Measurements from ENCODE around the gene ASPN. TPM values are rescaled to one million over a fixed set of nuclear protein-coding genes. Genes with fewer than 3 reads are reported as not detected.

ASPN gene
- polyA plus RNA-seq, 1 donor from 2014 or later: 0.35 TPM

GRCh38 chr9:92463387-92463786 lies 18.9 kb downstream of the ASPN start:
- no peak overlapping the region for H3K4me2 ChIP-seq (ENCODE audit: low read length)
- H3K36me3 ChIP-seq (ENCODE audit: insufficient read depth, low read length): no peaks in the 10 kb centered on the region
- no peak overlapping the region for H3K4me3 ChIP-seq (ENCODE audit: low read length)
- no peaks in the 10 kb centered on the region for H3K79me2 ChIP-seq (replicated peaks; ENCODE audit: insufficient read depth, low read length)
- no peaks in the 10 kb centered on the region for H3K9me3 ChIP-seq (ENCODE audit: low read length)
- no peaks in the 10 kb centered on the region for H4K20me1 ChIP-seq (ENCODE audit: insufficient read depth)
- no peaks in the 10 kb centered on the region for H3K27me3 ChIP-seq (ENCODE audit: insufficient read depth, low read depth, low read length)
- no peaks in the 10 kb centered on the region for H3F3A ChIP-seq (ENCODE audit: insufficient read depth, low read length, poor library complexity, severe bottlenecking)
- TF ChIP-seq MXI1 (conservative IDR thresholded peaks at IDR 0.05; ENCODE audit: poor library complexity, severe bottlenecking) (no peak), SMC3 (conservative IDR thresholded peaks at IDR 0.05; ENCODE audit: poor library complexity) (no peak), REST (IDR thresholded peaks at IDR 0.05; ENCODE audit: borderline replicate concordance) (no peak), EZH2 (IDR thresholded peaks at IDR 0.05; ENCODE audit: borderline replicate concordance, insufficient read depth, low read length, poor library complexity, severe bottlenecking) (no peak), EP300 (conservative IDR thresholded peaks at IDR 0.05; ENCODE audit: poor library complexity, severe bottlenecking) (no peak), CTCF (IDR thresholded peaks at IDR 0.05; ENCODE audit: poor library complexity, severe bottlenecking) (no peak), RAD21 (conservative IDR thresholded peaks at IDR 0.05) (no peak), POLR2AphosphoS5 (IDR thresholded peaks at IDR 0.05) (no peak), TAF1 (IDR thresholded peaks at IDR 0.05; ENCODE audit: low read depth) (no peak)
- no peak overlapping the region for H3K27ac ChIP-seq (ENCODE audit: low read length)
- no peaks in the 10 kb centered on the region for H3K9me2 ChIP-seq (ENCODE audit: insufficient read depth, low read length)
- H2AFZ ChIP-seq (ENCODE audit: low read depth, low read length): no peak overlapping the region
- H3K9ac ChIP-seq (ENCODE audit: low read length): no peak overlapping the region

GRCh38 chr9:92457576-92457975 lies 24.7 kb downstream of the ASPN start:
- no peaks in the 10 kb centered on the region for H3K79me2 ChIP-seq (replicated peaks; ENCODE audit: insufficient read depth, low read length)
- no peak overlapping the region for H2AFZ ChIP-seq (ENCODE audit: low read depth, low read length)
- H3K9me3 ChIP-seq (ENCODE audit: low read length): no peaks in the 10 kb centered on the region
- no peaks in the 10 kb centered on the region for H4K20me1 ChIP-seq (ENCODE audit: insufficient read depth)
- no peak overlapping the region for H3K4me3 ChIP-seq (ENCODE audit: low read length)
- no peak overlapping the region for H3K27ac ChIP-seq (ENCODE audit: low read length)
- no peaks in the 10 kb centered on the region for H3K27me3 ChIP-seq (ENCODE audit: insufficient read depth, low read depth, low read length)
- no peaks in the 10 kb centered on the region for H3K9me2 ChIP-seq (ENCODE audit: insufficient read depth, low read length)
- no peaks in the 10 kb centered on the region for H3F3A ChIP-seq (ENCODE audit: insufficient read depth, low read length, poor library complexity, severe bottlenecking)
- TF ChIP-seq CTCF (IDR thresholded peaks at IDR 0.05; ENCODE audit: poor library complexity, severe bottlenecking): no peak
- TF ChIP-seq MXI1 (conservative IDR thresholded peaks at IDR 0.05; ENCODE audit: poor library complexity, severe bottlenecking): no peak
- no peak for TF ChIP-seq RAD21 (conservative IDR thresholded peaks at IDR 0.05)
- TF ChIP-seq EZH2 (IDR thresholded peaks at IDR 0.05; ENCODE audit: borderline replicate concordance, insufficient read depth, low read length, poor library complexity, severe bottlenecking): no peak
- no peak for TF ChIP-seq SMC3 (conservative IDR thresholded peaks at IDR 0.05; ENCODE audit: poor library complexity)
- no peak for TF ChIP-seq EP300 (conservative IDR thresholded peaks at IDR 0.05; ENCODE audit: poor library complexity, severe bottlenecking)
- no peak overlapping the region for H3K4me2 ChIP-seq (ENCODE audit: low read length)
- H3K36me3 ChIP-seq (ENCODE audit: insufficient read depth, low read length): no peaks in the 10 kb centered on the region
- H3K9ac ChIP-seq (ENCODE audit: low read length): no peak overlapping the region

All from neural cell (in vitro differentiated cells).